ENCODE data around the gene EGFL6. TPM values are rescaled to one million over a fixed set of nuclear protein-coding genes. Genes with fewer than 3 reads are reported as not detected.

The EGFL6 gene
- total RNA-seq, 1 experiment from 2014 or later: not detected

DNA sequence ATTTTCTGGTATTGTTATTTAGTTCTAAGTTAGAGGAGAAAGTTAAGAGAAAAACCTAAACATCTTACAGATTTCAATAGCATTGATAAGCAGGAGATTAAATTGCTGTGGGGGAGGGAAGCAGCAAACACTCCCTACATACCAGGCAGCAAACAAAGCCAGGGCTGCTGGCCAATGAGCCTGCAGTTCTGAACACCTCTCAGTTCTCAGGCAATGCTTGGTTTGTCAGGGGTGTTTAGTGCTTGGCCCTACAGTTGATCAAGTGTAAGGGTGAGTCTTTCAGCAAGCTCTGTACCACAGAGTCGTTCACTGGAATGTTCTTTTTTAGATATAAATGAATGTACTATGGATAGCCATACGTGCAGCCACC lies 38.6 kb downstream of the EGFL6 start:
- ChIA-PET CTCF (interaction anchor here (1.7 kb wide), 1 partner anchor 38 kb away, joined by 8 read pairs; no protein-coding TSS in a partner anchor), POLR2A (interaction anchor here (1.7 kb wide), 1 partner anchor 80 kb away, joined by 7 read pairs; the partner anchor contains the start of gene RAB9A)
- Mint-ChIP-seq H3K4me3 (ENCODE audit: unreplicated experiment) (no peak overlapping the region), H3K4me1 (ENCODE audit: insufficient read depth, unreplicated experiment) (no peaks in the 10 kb centered on the region), H3K9me3 (ENCODE audit: unreplicated experiment) (no peaks in the 10 kb centered on the region), H3K27ac (ENCODE audit: low read depth, unreplicated experiment) (no peak overlapping the region), H3K27me3 (ENCODE audit: insufficient read depth, unreplicated experiment) (peaks cover 56% of the 10 kb centered on the region), H3K36me3 (ENCODE audit: insufficient read depth, unreplicated experiment) (no peaks in the 10 kb centered on the region)
- intact Hi-C loops (cut with micrococcal nuclease): no loop called here
- peak; percentile 17 for DNase-seq (ENCODE audit: unreplicated experiment)
- TF ChIP-seq, protein P1, sequence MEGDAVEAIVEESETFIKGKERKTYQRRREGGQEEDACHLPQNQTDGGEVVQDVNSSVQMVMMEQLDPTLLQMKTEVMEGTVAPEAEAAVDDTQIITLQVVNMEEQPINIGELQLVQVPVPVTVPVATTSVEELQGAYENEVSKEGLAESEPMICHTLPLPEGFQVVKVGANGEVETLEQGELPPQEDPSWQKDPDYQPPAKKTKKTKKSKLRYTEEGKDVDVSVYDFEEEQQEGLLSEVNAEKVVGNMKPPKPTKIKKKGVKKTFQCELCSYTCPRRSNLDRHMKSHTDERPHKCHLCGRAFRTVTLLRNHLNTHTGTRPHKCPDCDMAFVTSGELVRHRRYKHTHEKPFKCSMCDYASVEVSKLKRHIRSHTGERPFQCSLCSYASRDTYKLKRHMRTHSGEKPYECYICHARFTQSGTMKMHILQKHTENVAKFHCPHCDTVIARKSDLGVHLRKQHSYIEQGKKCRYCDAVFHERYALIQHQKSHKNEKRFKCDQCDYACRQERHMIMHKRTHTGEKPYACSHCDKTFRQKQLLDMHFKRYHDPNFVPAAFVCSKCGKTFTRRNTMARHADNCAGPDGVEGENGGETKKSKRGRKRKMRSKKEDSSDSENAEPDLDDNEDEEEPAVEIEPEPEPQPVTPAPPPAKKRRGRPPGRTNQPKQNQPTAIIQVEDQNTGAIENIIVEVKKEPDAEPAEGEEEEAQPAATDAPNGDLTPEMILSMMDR (IDR thresholded peaks at IDR 0.05; ENCODE audit: unreplicated experiment): no peak
- BruUV-seq (replicated peaks): no TSS peak

DNA sequence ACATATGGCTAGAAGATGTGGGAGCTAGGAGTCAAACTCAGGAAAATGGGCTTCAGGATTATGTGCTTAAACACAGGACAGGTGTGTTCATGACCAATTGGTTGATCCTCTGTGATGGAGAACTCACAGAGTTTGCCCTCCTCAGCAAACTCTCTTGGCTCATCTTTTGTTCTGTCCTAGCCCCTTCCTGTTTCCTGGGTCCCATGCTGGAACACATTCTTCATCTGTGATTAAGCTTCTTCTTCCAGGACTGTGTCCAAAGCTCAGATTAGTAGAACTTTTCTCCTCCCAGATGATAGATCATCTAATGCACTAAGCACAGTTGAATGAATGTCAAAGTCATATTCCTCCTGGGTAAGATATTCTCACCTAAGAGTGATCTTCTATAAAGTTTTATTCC lies 44.8 kb downstream of the EGFL6 start:
- intact Hi-C loops (cut with micrococcal nuclease): no loop called here
- no TSS peak for BruUV-seq (replicated peaks)
- Mint-ChIP-seq H3K4me1 (ENCODE audit: insufficient read depth, unreplicated experiment) (no peaks in the 10 kb centered on the region), H3K27me3 (ENCODE audit: insufficient read depth, unreplicated experiment) (peaks cover 46% of the 10 kb centered on the region), H3K36me3 (ENCODE audit: insufficient read depth, unreplicated experiment) (no peaks in the 10 kb centered on the region), H3K9me3 (ENCODE audit: unreplicated experiment) (no peaks in the 10 kb centered on the region), H3K4me3 (ENCODE audit: unreplicated experiment) (no peak overlapping the region), H3K27ac (ENCODE audit: low read depth, unreplicated experiment) (no peak overlapping the region)
- POLR2A ChIA-PET: interaction anchor here (1.0 kb wide), 1 partner anchor 38 kb away, joined by 3 read pairs; no protein-coding TSS in a partner anchor
- no peak for DNase-seq (ENCODE audit: unreplicated experiment)
- CTCF ChIA-PET: interaction anchor here (2.2 kb wide), 1 partner anchor 16 kb away, joined by 5 read pairs; no protein-coding TSS in a partner anchor
- TF ChIP-seq, protein P1 (IDR thresholded peaks at IDR 0.05; ENCODE audit: unreplicated experiment): no peak

DNA sequence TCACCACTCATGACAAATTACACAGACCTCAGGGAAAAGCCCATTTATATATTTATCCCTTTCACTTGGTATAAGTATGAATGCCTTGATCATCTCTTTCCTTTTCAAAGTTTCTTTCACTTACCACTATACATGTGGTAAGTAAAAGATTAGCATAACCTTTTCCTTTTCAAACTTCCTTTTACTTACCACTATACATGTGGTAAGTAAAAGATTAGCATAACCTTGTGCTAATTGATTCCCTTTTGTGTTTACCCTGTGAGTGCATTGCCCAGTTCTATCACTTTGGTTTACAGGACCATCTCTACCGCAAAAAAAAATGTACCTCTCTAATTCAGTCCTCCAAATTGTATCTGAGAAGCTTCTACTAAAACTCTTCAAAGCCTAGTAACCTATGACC lies 50.8 kb downstream of the EGFL6 start:
- TF ChIP-seq, protein P1 (IDR thresholded peaks at IDR 0.05; ENCODE audit: unreplicated experiment): no peak
- no TSS peak for BruUV-seq (replicated peaks)
- CTCF ChIA-PET: interaction anchor here (0.7 to 1.0 kb wide), 2 partner anchors 26 to 110 kb away, joined by 3 read pairs; no protein-coding TSS in a partner anchor
- no peak for DNase-seq (ENCODE audit: unreplicated experiment)
- POLR2A ChIA-PET: no interaction called here
- Mint-ChIP-seq H3K4me1 (ENCODE audit: insufficient read depth, unreplicated experiment) (no peaks in the 10 kb centered on the region), H3K36me3 (ENCODE audit: insufficient read depth, unreplicated experiment) (no peaks in the 10 kb centered on the region), H3K9me3 (ENCODE audit: unreplicated experiment) (no peaks in the 10 kb centered on the region), H3K27ac (ENCODE audit: low read depth, unreplicated experiment) (no peak overlapping the region), H3K27me3 (ENCODE audit: insufficient read depth, unreplicated experiment) (peaks cover 78% of the 10 kb centered on the region), H3K4me3 (ENCODE audit: unreplicated experiment) (no peak overlapping the region)
- intact Hi-C loops (cut with micrococcal nuclease): no loop called here

- ChIA-PET POLR2A (no interaction called here), CTCF (interaction anchor here (0.5 kb wide), 1 partner anchor 89 kb away, joined by 3 read pairs; no protein-coding TSS in a partner anchor)
Measured at GRCh38 chrX:13622401-13622964, 53.1 kb downstream of the EGFL6 start.

More at GRCh38 chrX:13622401-13622964, 53.1 kb downstream of the EGFL6 start:
- no peak for DNase-seq (ENCODE audit: unreplicated experiment)
- H3K36me3 Mint-ChIP-seq (ENCODE audit: insufficient read depth, unreplicated experiment): no peaks in the 10 kb centered on the region
- BruUV-seq (replicated peaks): no TSS peak
- TF ChIP-seq, protein P1 (IDR thresholded peaks at IDR 0.05; ENCODE audit: unreplicated experiment): no peak
- no peaks in the 10 kb centered on the region for H3K4me1 Mint-ChIP-seq (ENCODE audit: insufficient read depth, unreplicated experiment)
- no peak overlapping the region for H3K27ac Mint-ChIP-seq (ENCODE audit: low read depth, unreplicated experiment)
- intact Hi-C loops (cut with micrococcal nuclease): no loop called here
- H3K27me3 Mint-ChIP-seq (ENCODE audit: insufficient read depth, unreplicated experiment): peaks cover 89% of the 10 kb centered on the region
- no peak overlapping the region for H3K4me3 Mint-ChIP-seq (ENCODE audit: unreplicated experiment)
- no peaks in the 10 kb centered on the region for H3K9me3 Mint-ChIP-seq (ENCODE audit: unreplicated experiment)

Measured in MCF 10A (cell line).